Panc1 (cell line): ENCODE results near the gene RMND5A.

Source experiments
- POLR2AphosphoS5 ChIP-seq: IDR thresholded peaks from 2 replicates; pipeline ENCODE4 v1.6.1; 2012; ENCODE audit warnings: mild to moderate bottlenecking, low read depth, low read length, moderate library complexity
- TCF7L2 ChIP-seq: IDR thresholded peaks from 2 replicates; pipeline ENCODE4 v1.6.1; 2011; ENCODE audit warnings: mild to moderate bottlenecking, low read depth, low read length, inconsistent platforms
- TF ChIP-seq, protein P1 (sequence below): fragments of 450-650 bp; IDR thresholded peaks from 2 replicates; pipeline ENCODE4 v1.5.1; 2017; ENCODE audit warnings: mild to moderate bottlenecking
- TF ChIP-seq, protein P2 (sequence below), 2 experiments: IDR thresholded peaks; 2 replicates each; pipeline ENCODE4 v1.6.1; 2011 to 2012; ENCODE audit warnings: low read depth in 2 of 2, control low read depth in 1 of 2, low read length in 1 of 2, mild to moderate bottlenecking in 1 of 2, moderate library complexity in 1 of 2; ENCODE audit not compliant: insufficient read depth in 1 of 2

DNA sequence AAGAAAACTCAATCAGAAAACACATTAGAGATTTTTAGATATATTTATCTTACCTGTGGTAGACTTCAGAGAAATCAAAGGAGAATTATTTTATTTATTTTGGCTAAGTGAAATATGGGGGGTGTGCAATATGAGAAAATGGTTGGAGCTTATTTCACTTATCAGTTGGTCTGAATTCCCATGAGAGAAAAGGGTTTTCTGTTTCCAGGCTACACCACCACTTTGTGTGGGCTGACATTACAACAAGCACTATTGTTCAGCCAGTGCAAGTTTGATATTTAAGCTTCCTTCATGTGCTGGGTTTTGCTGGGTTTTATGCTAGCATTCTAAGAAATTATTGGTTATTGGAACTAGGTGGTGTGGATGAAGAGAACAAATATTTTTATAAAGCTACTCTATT lies 33.5 kb downstream of the RMND5A start:
- TF ChIP-seq, protein P1, sequence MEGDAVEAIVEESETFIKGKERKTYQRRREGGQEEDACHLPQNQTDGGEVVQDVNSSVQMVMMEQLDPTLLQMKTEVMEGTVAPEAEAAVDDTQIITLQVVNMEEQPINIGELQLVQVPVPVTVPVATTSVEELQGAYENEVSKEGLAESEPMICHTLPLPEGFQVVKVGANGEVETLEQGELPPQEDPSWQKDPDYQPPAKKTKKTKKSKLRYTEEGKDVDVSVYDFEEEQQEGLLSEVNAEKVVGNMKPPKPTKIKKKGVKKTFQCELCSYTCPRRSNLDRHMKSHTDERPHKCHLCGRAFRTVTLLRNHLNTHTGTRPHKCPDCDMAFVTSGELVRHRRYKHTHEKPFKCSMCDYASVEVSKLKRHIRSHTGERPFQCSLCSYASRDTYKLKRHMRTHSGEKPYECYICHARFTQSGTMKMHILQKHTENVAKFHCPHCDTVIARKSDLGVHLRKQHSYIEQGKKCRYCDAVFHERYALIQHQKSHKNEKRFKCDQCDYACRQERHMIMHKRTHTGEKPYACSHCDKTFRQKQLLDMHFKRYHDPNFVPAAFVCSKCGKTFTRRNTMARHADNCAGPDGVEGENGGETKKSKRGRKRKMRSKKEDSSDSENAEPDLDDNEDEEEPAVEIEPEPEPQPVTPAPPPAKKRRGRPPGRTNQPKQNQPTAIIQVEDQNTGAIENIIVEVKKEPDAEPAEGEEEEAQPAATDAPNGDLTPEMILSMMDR, result no peak
- no peak for TF ChIP-seq POLR2AphosphoS5
- no peak for TF ChIP-seq TCF7L2
- TF ChIP-seq, protein P2, sequence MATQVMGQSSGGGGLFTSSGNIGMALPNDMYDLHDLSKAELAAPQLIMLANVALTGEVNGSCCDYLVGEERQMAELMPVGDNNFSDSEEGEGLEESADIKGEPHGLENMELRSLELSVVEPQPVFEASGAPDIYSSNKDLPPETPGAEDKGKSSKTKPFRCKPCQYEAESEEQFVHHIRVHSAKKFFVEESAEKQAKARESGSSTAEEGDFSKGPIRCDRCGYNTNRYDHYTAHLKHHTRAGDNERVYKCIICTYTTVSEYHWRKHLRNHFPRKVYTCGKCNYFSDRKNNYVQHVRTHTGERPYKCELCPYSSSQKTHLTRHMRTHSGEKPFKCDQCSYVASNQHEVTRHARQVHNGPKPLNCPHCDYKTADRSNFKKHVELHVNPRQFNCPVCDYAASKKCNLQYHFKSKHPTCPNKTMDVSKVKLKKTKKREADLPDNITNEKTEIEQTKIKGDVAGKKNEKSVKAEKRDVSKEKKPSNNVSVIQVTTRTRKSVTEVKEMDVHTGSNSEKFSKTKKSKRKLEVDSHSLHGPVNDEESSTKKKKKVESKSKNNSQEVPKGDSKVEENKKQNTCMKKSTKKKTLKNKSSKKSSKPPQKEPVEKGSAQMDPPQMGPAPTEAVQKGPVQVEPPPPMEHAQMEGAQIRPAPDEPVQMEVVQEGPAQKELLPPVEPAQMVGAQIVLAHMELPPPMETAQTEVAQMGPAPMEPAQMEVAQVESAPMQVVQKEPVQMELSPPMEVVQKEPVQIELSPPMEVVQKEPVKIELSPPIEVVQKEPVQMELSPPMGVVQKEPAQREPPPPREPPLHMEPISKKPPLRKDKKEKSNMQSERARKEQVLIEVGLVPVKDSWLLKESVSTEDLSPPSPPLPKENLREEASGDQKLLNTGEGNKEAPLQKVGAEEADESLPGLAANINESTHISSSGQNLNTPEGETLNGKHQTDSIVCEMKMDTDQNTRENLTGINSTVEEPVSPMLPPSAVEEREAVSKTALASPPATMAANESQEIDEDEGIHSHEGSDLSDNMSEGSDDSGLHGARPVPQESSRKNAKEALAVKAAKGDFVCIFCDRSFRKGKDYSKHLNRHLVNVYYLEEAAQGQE (IDR thresholded peaks at IDR 0.05; ENCODE audit: insufficient read depth in 1 of 2, low read depth in 2 of 2, low read length in 1 of 2), result no peak
